ENCODE measurements around the gene MYADML2.

The MYADML2 gene

DNA sequence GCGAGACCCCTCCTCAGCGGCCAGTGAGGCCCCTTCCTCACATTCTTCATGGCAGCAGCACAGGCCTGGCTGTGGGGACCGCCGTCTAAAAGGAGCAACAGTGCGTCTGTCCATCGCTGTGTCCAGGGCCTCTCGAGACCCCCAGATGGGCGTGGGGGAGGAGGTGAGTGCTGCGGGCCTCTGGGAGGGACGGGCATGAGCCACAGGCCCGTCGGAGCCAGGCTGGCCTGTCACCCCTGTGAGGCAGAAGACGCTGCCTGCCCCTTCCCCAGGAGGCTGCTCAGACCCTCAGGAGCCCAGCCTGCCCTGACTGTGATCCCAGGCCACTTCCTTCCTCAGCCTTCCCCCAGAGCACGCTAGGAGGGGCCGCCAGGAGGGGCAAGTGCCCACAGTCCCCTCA is 7.8 kb downstream of the MYADML2 start:
- no peak for DNase-seq (ENCODE audit: low read depth)

DNA sequence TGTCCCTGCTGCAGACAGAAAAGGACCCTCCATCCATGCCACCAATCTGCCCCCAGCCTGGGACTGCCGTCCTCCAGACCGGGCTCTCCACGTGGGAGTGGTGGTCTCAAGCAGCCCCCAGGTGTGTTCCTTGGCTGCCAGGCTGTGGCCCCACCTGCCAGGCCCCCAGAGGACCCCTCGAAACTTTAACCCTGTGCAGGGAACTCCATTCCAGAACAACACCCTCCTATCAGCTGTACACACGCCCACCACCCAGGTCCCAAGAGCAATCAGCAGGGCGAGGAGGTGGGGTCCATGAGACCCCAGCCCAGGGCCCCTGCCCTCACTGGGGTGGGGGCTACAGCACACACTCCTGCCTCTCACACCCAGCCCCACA is 11.3 kb downstream of the MYADML2 start:
- no peak for DNase-seq (ENCODE audit: low read depth)

- DNase-seq (ENCODE audit: low read depth): no peak
Measured at GRCh38 chr17:81934850-81935708, 12.0 kb downstream of the MYADML2 start.

DNA sequence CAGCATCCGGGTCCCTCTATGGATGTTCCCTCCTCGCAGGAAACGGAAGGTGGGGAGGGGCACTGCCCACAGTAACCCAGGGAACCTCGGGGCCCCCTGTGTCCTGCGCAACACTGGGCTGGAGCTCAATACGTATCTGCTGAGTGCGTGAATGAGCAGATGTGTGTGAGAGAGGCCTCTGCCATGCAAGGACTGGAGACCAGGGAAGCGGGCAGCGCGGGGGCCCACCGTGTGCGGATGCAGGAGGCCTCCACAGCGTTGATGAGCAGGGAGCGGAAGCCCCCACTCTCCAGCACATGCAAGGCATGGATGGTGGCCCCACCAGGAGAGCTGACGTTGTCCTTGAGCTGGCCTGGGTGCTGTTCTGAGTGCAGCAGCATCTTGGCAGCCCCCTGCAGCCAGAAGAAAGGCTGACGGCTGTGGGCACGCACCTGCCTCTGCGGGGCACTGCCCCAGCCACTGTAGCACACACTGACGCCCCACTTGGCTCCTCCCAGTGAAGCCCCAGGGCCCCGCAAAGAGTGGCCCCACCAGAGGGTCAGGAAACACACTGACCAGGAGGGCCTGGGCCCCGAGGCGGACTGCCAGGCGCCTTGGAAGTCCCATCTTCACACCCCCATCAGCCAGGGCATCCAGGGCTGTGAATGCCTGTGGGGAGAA is 12.8 kb downstream of the MYADML2 start:
- no peak for DNase-seq (ENCODE audit: low read depth)

DNA sequence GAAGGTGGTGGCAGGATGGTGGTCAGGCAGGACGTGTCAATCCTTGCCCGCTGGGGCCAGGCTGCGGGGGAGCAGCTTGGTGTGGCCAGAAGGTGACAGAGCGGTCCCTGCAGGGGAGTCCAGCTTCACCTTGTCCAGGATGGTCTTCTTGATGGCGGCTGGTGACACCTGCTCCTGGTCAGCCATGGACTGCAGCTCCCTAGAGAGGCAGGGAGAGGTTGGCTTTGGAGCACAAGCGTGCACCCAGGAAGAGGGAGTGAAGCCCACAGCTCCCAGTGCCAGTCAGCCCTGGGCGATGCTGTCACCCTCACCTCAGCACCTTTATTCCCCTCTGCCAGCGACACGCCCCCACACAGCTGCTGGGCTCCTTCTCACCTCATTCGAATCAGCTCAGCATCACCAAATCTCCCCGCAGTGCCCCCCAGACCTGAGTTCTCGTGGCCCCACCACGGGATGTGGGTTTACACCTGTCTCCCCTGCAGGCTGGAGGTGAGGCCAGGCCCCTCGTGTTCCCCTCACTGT is 13.8 kb downstream of the MYADML2 start:
- DNase-seq (ENCODE audit: low read depth): no peak

- no peak for DNase-seq (ENCODE audit: low read depth)
Measured at GRCh38 chr17:81932333-81932983, 14.6 kb downstream of the MYADML2 start.

DNA sequence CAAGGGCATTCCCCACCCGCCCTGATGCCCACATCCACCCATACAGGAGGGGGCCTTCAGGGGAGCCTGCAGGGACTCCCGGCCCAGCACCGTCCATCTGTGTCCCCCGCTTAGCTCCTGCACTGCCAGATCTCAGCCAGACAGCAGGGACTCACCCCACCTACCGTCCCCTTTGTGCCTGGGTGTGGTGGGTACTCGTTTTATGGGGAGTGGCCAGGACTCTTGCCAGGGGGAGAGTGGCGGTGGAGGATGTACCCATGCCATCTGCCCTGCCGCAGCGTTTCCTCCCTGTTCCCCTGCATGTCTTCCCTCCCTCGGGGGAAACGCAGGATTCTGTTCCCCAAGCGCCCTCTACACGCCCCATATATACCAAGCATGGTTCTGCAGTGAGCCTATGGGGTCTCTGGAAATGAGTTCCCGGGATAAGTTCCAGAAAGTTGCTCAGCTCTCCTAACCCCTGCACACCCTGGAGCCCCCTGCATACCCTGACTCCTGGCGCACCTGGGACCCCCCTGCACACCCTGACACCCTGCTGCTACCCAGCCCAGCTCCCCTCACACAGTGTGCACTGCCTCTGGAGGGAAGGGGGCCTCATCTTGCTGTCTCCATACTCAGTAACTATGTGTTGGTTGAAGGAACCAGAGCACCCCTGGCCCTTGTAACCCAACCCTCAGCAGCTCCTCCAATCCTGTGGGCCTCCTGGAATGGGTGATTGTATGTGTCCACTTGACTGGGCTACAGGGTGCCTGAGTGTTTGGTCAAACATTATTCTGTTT is 15.3 kb downstream of the MYADML2 start:
- no peak for DNase-seq (ENCODE audit: low read depth)

GRCh38 chr17:81931189-81931556 is 15.9 kb downstream of the MYADML2 start:
- DNase-seq (ENCODE audit: low read depth): no peak

DNA sequence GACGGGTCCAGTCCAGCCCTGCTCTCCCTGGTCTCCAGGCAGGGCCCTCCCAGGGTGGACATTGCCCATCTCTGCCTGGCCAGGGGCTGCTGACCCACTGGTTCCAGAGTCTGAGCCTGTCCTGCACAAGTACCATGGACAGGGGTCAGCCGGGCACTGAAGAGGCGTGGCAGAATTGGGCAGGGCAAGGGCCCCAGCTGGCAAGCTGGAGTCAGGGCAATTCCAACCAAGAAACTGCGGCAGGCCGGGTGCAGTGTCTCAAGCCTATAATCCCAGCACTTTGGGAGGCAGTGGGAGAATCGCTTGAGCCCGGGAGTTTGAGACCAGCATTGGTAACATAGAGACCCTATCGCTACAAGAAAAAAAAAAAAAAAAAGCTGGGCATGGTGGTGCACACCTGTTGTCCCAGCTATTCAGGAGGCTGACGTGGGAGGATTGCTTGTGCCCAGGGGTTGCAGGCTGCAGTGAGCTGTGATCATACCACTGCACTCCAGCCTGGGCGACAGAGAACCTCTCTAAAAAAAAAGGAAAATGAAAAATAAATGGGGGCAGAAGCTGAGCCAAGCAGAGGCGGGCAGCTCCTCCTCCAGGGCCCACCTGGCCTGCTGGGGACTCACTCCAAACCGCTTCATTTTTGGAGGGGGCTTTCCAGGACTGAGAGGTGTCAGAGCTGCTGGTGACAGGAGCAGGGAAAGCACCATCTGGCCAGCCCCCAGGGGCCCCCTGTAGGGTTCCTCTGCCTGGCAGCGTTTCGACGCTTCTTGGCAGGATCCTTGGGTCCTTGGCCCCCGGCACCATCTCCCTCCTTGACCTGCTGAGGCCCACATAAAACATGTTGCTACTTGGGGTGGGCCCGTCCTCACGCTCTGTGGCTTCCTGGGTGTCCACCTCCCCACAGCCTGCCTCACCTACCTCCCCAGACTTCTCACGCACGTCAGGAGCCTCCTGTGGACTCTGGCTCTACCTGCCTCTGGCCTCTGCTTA is 16.6 kb downstream of the MYADML2 start:
- DNase-seq (ENCODE audit: low read depth): no peak

GRCh38 chr17:81929253-81930141 is 17.5 kb downstream of the MYADML2 start:
- no peak for DNase-seq (ENCODE audit: low read depth)

GRCh38 chr17:81928544-81929252 is 18.3 kb downstream of the MYADML2 start:
- no peak for DNase-seq (ENCODE audit: low read depth)

GRCh38 chr17:81927653-81928543 is 19.1 kb downstream of the MYADML2 start, which contains the start of gene MAFG:
Gene MAFG (minus strand): TSS chr17:81927735. CDS start chr17:81923185, 4,550 bp downstream.
- peak; percentile 81 for DNase-seq (ENCODE audit: low read depth)

DNA sequence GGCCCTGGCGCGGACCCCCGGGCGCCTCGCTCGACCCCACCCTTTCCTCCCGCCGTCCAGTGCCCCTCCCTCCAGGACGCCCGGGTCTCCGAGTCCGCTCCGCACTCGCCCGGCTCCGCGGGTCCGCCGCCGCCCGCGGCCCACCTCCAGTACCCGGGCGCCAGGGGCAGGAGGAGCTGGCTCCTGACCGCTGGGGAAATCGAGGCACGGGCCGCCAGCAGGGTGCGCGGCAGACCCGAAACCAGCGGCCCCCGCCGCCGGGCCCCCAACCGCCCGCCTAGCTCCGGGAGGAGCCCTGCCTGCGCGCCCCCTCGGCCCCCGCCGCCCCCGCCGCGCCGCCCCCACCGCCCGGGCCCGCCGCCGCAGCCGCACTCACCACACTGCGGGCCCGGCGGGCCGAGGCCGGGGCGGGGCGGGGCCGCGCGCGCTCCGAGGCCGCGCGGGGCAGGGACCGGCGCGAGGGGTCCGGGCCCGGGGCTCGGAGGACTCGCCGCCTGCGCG is 19.8 kb downstream of the MYADML2 start:
- DNase-seq (ENCODE audit: low read depth): no peak

DNA sequence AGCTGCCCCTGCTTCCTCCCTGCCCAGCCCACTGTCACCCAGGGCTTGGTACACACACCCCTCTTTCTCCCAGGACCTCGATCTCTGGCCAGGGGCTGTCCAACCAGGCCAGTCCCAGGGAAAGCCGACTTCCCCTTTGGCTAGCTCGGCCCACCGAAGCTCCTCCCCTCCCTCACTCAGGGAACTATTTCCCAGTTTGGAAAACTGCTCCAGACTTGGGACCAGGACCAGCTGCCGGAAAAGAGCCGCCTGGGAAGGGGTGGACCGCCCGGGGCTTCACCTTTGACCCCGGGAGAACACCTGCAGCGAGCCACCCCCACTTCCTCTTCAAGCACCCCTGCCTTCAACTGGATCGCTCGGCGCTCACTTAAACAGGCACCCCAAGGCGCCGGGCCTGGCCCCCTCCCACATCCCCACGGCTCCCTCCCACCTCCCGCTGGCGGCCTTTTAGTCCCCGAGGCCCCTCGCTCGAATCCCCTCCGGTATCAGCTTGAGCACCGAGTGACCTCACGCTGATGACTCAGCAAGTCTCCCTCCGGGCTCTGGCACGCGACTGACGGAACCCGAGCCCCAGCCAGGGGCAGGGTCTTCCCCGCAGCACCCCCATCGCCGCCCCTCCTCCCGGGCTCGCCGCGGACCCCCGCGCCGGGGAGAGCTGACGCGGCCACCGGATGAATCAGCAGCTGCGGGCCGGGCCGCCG is 20.4 kb downstream of the MYADML2 start:
- peak; percentile 53 for DNase-seq (ENCODE audit: low read depth)

GRCh38 chr17:81925860-81926450 is 21.1 kb downstream of the MYADML2 start:
- no peak for DNase-seq (ENCODE audit: low read depth)

All from stimulated activated CD8-positive, alpha-beta memory T cell treated with anti-CD3 and anti-CD28 coated beads, Interleukin-12 subunit alpha, Interleukin-12 subunit beta, amount 100 ng/mL, for 4 hours (primary cell).